Stimulated activated naive CD4-positive, alpha-beta T cell (primary cell): ENCODE measurements around the gene TXNL4A.
"Not testable (repeated sequence)": the region's sequence is repeated elsewhere in the genome, so short reads cannot be mapped to it uniquely, and the experiment has no call there.

ENCODE experiments used
- DNase-seq, 6 experiments: peaks; one replicate each; lab custom pipeline; 2025; lab: John Stamatoyannopoulos, UW

Gene TXNL4A

GRCh38 chr18:79999701-80000100 lies 11.3 kb upstream of the TXNL4A start:
- not testable (repeated sequence) for DNase-seq

GRCh38 chr18:79991494-79991893 lies 3.1 kb upstream of the TXNL4A start:
- DNase-seq, result no peak

GRCh38 chr18:79989195-79989497 lies 783 bp upstream of the TXNL4A start:
- no peak for DNase-seq

GRCh38 chr18:79988071-79988450 lies 302 bp downstream of the TXNL4A start:
- peak in 5 of 6 experiments; percentile 44 to 84 (median 69) for DNase-seq

GRCh38 chr18:79987566-79987965 lies 797 bp downstream of the TXNL4A start:
- no peak for DNase-seq

- DNase-seq, result no peak
Observed at GRCh38 chr18:79986726-79987125, 1.6 kb downstream of the TXNL4A start.

GRCh38 chr18:79985172-79985571 lies 3.2 kb downstream of the TXNL4A start:
- no peak for DNase-seq

- DNase-seq, result no peak
Observed at GRCh38 chr18:79983793-79984192, 4.6 kb downstream of the TXNL4A start.

GRCh38 chr18:79983253-79983652 lies 5.1 kb downstream of the TXNL4A start:
- no peak for DNase-seq

GRCh38 chr18:79982736-79983135 lies 5.6 kb downstream of the TXNL4A start:
- DNase-seq, result no peak

- no peak for DNase-seq
Observed at GRCh38 chr18:79980585-79980984, 7.8 kb downstream of the TXNL4A start.

GRCh38 chr18:79979843-79980242 lies 8.5 kb downstream of the TXNL4A start:
- no peak for DNase-seq

- no peak for DNase-seq
Observed at GRCh38 chr18:79975985-79976680, 12.2 kb downstream of the TXNL4A start.

GRCh38 chr18:79975043-79975442 lies 13.3 kb downstream of the TXNL4A start:
- no peak for DNase-seq

GRCh38 chr18:79974025-79974654 lies 14.2 kb downstream of the TXNL4A start:
- DNase-seq, result no peak

- DNase-seq, result no peak
Observed at GRCh38 chr18:79973517-79973916, 14.8 kb downstream of the TXNL4A start.

GRCh38 chr18:79972720-79973119 lies 15.6 kb downstream of the TXNL4A start:
- DNase-seq, result no peak

GRCh38 chr18:79971986-79972385 lies 16.4 kb downstream of the TXNL4A start:
- DNase-seq, result no peak

- no peak for DNase-seq
Observed at GRCh38 chr18:79971211-79971952, 17.0 kb downstream of the TXNL4A start.

GRCh38 chr18:79970419-79971133 lies 17.8 kb downstream of the TXNL4A start:
- DNase-seq, result no peak

GRCh38 chr18:79965119-79965902 lies 23.1 kb downstream of the TXNL4A start:
- DNase-seq, result peak in 5 of 6 experiments; percentile 17 to 59 (median 32)
